Heart right ventricle (tissue), 16 donors: ENCODE data around the gene TMOD2. TPM values are rescaled to one million over a fixed set of nuclear protein-coding genes. Genes with fewer than 3 reads are reported as not detected.

Source experiments
- ATAC-seq, 8 donors: fragments of 200-7000 bp; cut with Tn5 transposase; one replicate each; pipeline ENCODE4 v1.9.1; 2020; ENCODE audit warnings: mild to moderate bottlenecking in 8 of 8, moderate library complexity in 8 of 8, moderate number of reproducible peaks in 1 of 8
- DNase-seq, 2 donors: peaks; one replicate each; pipeline ENCODE4 v3.0.0-alpha.2; 2020
- H3K27ac ChIP-seq, 10 donors: fragments of 200-600 bp; sonication (generic) in 2 of 10; one replicate each; pipeline versions ENCODE4 v1.5.0 to v1.8.0; 2020 to 2022; ENCODE audit warnings: mild to moderate bottlenecking in 3 of 10
- H3K27me3 ChIP-seq, 7 donors: fragments of 200-600 bp; one replicate each; pipeline ENCODE4 v1.8.0; 2021 to 2022; ENCODE audit warnings: mild to moderate bottlenecking in 2 of 7
- H3K36me3 ChIP-seq, 9 donors: fragments of 200-600 bp; sonication (generic) in 1 of 9; one replicate each; pipeline versions ENCODE4 v1.5.0 to v1.8.0; 2020 to 2022; ENCODE audit warnings: mild to moderate bottlenecking in 2 of 9
- H3K4me1 ChIP-seq, 9 donors: fragments of 200-600 bp; sonication (generic) in 1 of 9; one replicate each; pipeline versions ENCODE4 v1.5.0 to v1.8.0; 2020 to 2022; ENCODE audit warnings: mild to moderate bottlenecking in 4 of 9
- H3K4me3 ChIP-seq, 10 donors: fragments of 200-600 bp; sonication (generic) in 2 of 10; one replicate each; pipeline versions ENCODE4 v1.5.0 to v1.8.0; 2020 to 2022; ENCODE audit warnings: mild to moderate bottlenecking in 7 of 10, moderate library complexity in 2 of 10
- H3K9me3 ChIP-seq, 11 donors: fragments of 200-600 bp in 10 of 11; sonication (generic) in 2 of 11; one replicate each; pipeline versions ENCODE4 v1.5.0 to v1.8.0; 2013 to 2022; ENCODE audit warnings: mild to moderate bottlenecking in 2 of 11, control low read depth in 1 of 11, moderate library complexity in 1 of 11
- CTCF ChIP-seq, 9 donors: fragments of 200-600 bp; sonication (generic) in 2 of 9; IDR thresholded peaks; one replicate each; pipeline versions ENCODE4 v1.5.0 to v1.8.0; 2021 to 2022; ENCODE audit warnings: antibody characterized with exemption in 9 of 9, mild to moderate bottlenecking in 5 of 9, moderate library complexity in 1 of 9
- WGBS, 2 donors: extraction: QIAGEN DNeasy Blood & Tissue Kit; methylation state at CpG; one replicate each; pipeline ENCODE4 v1.1.7; 2013; ENCODE audit warnings: inconsistent platforms in 1 of 2; 5-methylcytosine and 5-hydroxymethylcytosine counted together
- intact Hi-C, 10 donors: fragments of 100-400 bp; cut with DNase I; formaldehyde crosslinking; loops; one replicate each; pipeline versions ENCODE4 v1.11.1 to v1.14.2; 2022
- polyA plus RNA-seq, 2 donors: library from polyadenylated mRNA; stranded (reverse); fragments of 200-250 nt; gene quantifications; one replicate each; pipeline ENCODE4 v1.2.3, GENCODE V29; 2013
- total RNA-seq, 10 donors: library from RNA; stranded (reverse); fragmentation: NEBNext Ultra II Directional in 3 of 10; extraction: Animal tissue kit (Norgen Biotek cat#: 25700) in 3 of 10; gene quantifications; one replicate each; pipeline versions ENCODE4 v1.2.1 to v1.2.4, GENCODE V29; 2021 to 2023
- donor health status: Arrhythmogenic right ventricular cardiomyopathy.
- donor health status: ischemic (EF 13 %, LVEDD 7.1; RV severe dilation, severe dysfunction).
- donor health status: healthy with polysubstance abuse.
- donor health status: DM: no; HTN: yes; CAD: no.
- donor health status: DM: no; HTN: no; CAD: no.
- donor health status: ischemic (EF 25% LVEDD 6.9; RV normal size, moderate dysfunction).
- donor health status: ischemic (EF 25% LVEDD 5.7; RV mildly dilated, moderate dysfunction).
- donor health status: healthy.
- donor health status: DM: yes; HTN: yes; CAD: no.
- donor health status: Ischemic cardiomyopathy.
- donor health status: ischemic (EF 35%, LVEDD 5.7; RV mildly dilated, moderate dysfunction).
- donor health status: nonischemic (EF 11% LVEDD 7.7; RV severe dilation, severe dysfunction).
- donor health status: DM: yes; HTN: yes; CAD: no.
- donor health status: PGD.
- donor health status: ischemic (EF 29% LVEDD 5.4; RV normal size, mild dysfunction).
- donor health status: nonischemic (EF 23%, LVEDD 6.1; RV moderate dilation, normal function).

TMOD2 gene
- total and polyA plus RNA-seq, 12 donors, result 1.5 to 8.5 (median 4.7) TPM

DNA sequence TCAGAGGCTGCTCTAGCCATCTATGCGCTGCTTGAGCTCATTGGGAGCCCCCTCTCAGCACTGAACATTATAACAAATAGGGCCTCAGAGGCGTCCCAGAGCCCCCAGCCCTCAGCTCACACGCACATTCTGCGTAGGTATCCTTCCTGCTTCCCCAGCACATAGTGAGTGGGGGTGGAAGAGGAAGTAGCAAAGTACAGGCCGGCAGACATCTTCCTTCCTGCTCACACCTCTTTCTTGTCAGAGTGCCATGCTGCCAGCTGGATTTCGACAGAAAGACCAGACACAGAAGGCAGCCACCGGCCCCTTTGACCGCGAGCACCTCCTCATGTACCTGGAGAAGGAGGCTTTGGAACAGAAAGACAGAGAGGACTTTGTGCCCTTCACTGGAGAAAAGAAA is 16.6 kb downstream of the TMOD2 start:
- Histone ChIP-seq H3K4me3 (no peak overlapping the region), H3K4me1 (peaks cover 0 to 10% (median 0%) of the 10 kb centered on the region in 9 donors), H3K27ac (peak overlapping the region in 1 of 10 donors; percentile 16), H3K9me3 (no peaks in the 10 kb centered on the region), H3K36me3 (peaks cover 0 to 55% (median 0%) of the 10 kb centered on the region in 9 donors), H3K27me3 (no peaks in the 10 kb centered on the region)
- no peak for DNase-seq
- 47 to 50% methylated on average over 9 of the region's 9 CpGs for WGBS, 2 donors
- intact Hi-C loops, result no loop called here
- TF ChIP-seq CTCF (IDR thresholded peaks at IDR 0.05), result no peak
- peak in 4 of 8 donors; percentile 29 to 69 (median 51) for ATAC-seq

- Histone ChIP-seq H3K27me3 (no peaks in the 10 kb centered on the region), H3K27ac (no peak overlapping the region), H3K4me1 (peaks cover 0 to 10% (median 0%) of the 10 kb centered on the region in 9 donors), H3K9me3 (no peaks in the 10 kb centered on the region), H3K36me3 (peaks cover 0 to 77% (median 0%) of the 10 kb centered on the region in 9 donors), H3K4me3 (no peak overlapping the region)
- WGBS, 2 donors, result 75 to 92% methylated on average over 3 of the region's 3 CpGs
- TF ChIP-seq CTCF (IDR thresholded peaks at IDR 0.05), result no peak
- intact Hi-C loops, result loop anchor here in 2 of 10 donors (5.0 to 10.0 kb wide), 2 partner anchors 46 to 119 kb away; no protein-coding TSS in a partner anchor
- DNase-seq, result no peak
- no peak for ATAC-seq
Measured at GRCh38 chr15:51770902-51771301, 19.5 kb downstream of the TMOD2 start.

- Histone ChIP-seq H3K27me3 (no peaks in the 10 kb centered on the region), H3K36me3 (peaks cover 0 to 73% (median 0%) of the 10 kb centered on the region in 9 donors), H3K4me3 (no peak overlapping the region), H3K4me1 (peaks cover 0 to 16% (median 0%) of the 10 kb centered on the region in 9 donors), H3K9me3 (no peaks in the 10 kb centered on the region), H3K27ac (no peak overlapping the region)
- intact Hi-C loops, result loop anchor here in 2 of 10 donors (5.0 to 10.0 kb wide), 2 partner anchors 47 to 119 kb away; no protein-coding TSS in a partner anchor
- ATAC-seq (no peak), DNase-seq (no peak)
- WGBS, 2 donors, result 48 to 54% methylated on average over 1 of the region's 1 CpG
- no peak for TF ChIP-seq CTCF (IDR thresholded peaks at IDR 0.05)
Measured at GRCh38 chr15:51771773-51772172, 20.4 kb downstream of the TMOD2 start.

GRCh38 chr15:51774916-51775315 is 23.5 kb downstream of the TMOD2 start:
- TF ChIP-seq CTCF (IDR thresholded peaks at IDR 0.05), result no peak
- no peak for DNase-seq
- Histone ChIP-seq H3K4me1 (peaks cover 0 to 11% (median 0%) of the 10 kb centered on the region in 9 donors), H3K36me3 (peaks cover 0 to 57% (median 0%) of the 10 kb centered on the region in 9 donors), H3K4me3 (no peak overlapping the region), H3K27ac (no peak overlapping the region), H3K27me3 (no peaks in the 10 kb centered on the region), H3K9me3 (no peaks in the 10 kb centered on the region)
- WGBS, 2 donors, result 69 to 72% methylated on average over 3 of the region's 3 CpGs
- intact Hi-C loops, result loop anchor here in 3 of 10 donors (2.0 to 10.0 kb wide), 3 partner anchors 50 to 124 kb away; no protein-coding TSS in a partner anchor
- ATAC-seq, result no peak
